GM23338 (cell line): ENCODE measurements around the gene PAM.

ENCODE experiments used
- CREB1 ChIP-seq: fragments of 250-450 bp; sonication (Bioruptor Pico); IDR thresholded peaks from 2 replicates; pipeline ENCODE4 v1.5.0; 2020; ENCODE audit warnings: low read depth, mild to moderate bottlenecking, moderate library complexity
- CTCF ChIP-seq, 2 experiments: fragments of 200-600 bp in 1 of 2; sonication (generic) in 1 of 2; conservative IDR thresholded peaks; 2 replicates each; pipeline versions ENCODE4 v1.5.1 to v1.6.1; 2016 to 2017; ENCODE audit warnings: antibody characterized with exemption in 2 of 2, low read depth in 2 of 2, mild to moderate bottlenecking in 2 of 2, moderate library complexity in 1 of 2
- ETS1 ChIP-seq: IDR thresholded peaks from 2 replicates; pipeline ENCODE4 v1.6.1; 2016; ENCODE audit warnings: antibody characterized with exemption
- EZH2 ChIP-seq: fragments of 200-600 bp; sonication (generic); IDR thresholded peaks from one replicate; pipeline ENCODE4 v1.8.0; 2017; ENCODE audit warnings: antibody characterized with exemption, mild to moderate bottlenecking, low read depth; ENCODE audit not compliant: unreplicated experiment
- EZH2phosphoT487 ChIP-seq: fragments of 200-600 bp; sonication (generic); IDR thresholded peaks from one replicate; pipeline ENCODE4 v1.8.1; 2018; ENCODE audit warnings: antibody characterized with exemption; ENCODE audit not compliant: unreplicated experiment
- JUNB ChIP-seq: IDR thresholded peaks from one replicate; pipeline ENCODE4 v1.6.1; 2016; ENCODE audit warnings: antibody characterized with exemption; ENCODE audit not compliant: unreplicated experiment
- POLR2AphosphoS5 ChIP-seq: IDR thresholded peaks from 2 replicates; pipeline ENCODE4 v1.6.1; 2016; ENCODE audit warnings: antibody characterized with exemption, low read depth
- REST ChIP-seq: IDR thresholded peaks from one replicate; pipeline ENCODE4 v1.6.1; 2018; ENCODE audit warnings: antibody characterized with exemption; ENCODE audit not compliant: unreplicated experiment
- STAT1 ChIP-seq: IDR thresholded peaks from one replicate; pipeline ENCODE4 v1.6.1; 2016; ENCODE audit warnings: antibody characterized with exemption; ENCODE audit not compliant: unreplicated experiment
- ZNF331 ChIP-seq: fragments of 250-450 bp; sonication (Bioruptor Pico); IDR thresholded peaks from 2 replicates; pipeline ENCODE4 v1.5.0; 2020; ENCODE audit warnings: low read depth, mild to moderate bottlenecking, moderate library complexity

- TF ChIP-seq JUNB (no peak), POLR2AphosphoS5 (no peak), EZH2 (no peak), EZH2phosphoT487 (no peak), CTCF (conservative IDR thresholded peaks at IDR 0.05; ENCODE audit: low read depth in 2 of 2) (no peak), REST (no peak), ZNF331 (CRISPR knock-in tag) (no peak), CREB1 (no peak), STAT1 (no peak), ETS1 (no peak)
These were observed 148.2 kb downstream of the PAM start for GRCh38 chr5:102903074-102903871.
